Activated T-cell treated with anti-CD3 and anti-CD28 coated beads, Interleukin-2, amount 50 U/mL, for 1 hour (primary cell): ENCODE measurements around the gene CHAC1.

Source experiments
- DNase-seq: peaks from one replicate; pipeline ENCODE4 v3.0.0-alpha.2; 2020

The CHAC1 gene, protein sequence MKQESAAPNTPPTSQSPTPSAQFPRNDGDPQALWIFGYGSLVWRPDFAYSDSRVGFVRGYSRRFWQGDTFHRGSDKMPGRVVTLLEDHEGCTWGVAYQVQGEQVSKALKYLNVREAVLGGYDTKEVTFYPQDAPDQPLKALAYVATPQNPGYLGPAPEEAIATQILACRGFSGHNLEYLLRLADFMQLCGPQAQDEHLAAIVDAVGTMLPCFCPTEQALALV

DNA sequence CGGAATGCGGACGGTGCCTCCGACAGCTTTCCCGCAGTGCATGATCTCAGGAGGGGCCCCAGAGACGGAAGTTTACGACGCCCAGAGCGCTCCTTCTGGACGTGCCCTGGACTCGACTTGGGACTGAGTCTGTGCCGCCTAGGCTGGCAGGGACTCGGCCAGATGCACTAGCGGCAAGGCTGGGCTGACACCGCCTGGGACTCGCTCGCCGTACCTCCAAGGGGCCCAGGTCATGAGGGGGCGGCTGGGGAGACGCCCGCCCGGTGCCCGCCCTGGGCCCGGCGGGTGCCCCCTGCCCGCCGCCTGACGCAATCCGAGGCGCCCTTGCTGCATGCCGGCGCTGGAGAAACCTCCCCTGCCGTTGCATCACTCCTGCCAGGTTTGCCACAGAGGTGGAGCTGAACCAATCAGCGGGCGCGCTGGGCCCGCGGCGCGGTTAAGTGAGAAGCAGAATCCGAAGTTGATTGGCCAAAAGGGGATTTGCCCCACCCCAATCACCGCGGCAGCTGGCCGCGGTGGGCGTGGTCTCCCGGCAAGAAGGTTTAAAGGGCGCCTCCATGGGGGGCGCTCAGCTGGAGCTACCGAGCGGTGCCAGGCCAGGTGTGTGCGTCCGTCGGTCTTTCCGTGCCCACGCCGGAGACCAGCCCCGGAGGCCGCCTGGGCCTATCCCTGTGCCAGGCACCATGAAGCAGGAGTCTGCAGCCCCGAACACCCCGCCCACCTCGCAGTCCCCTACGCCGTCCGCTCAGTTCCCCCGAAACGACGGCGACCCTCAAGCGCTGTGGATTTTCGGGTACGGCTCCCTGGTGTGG, at the start of gene CHAC1:
Gene CHAC1 (plus strand): TSS at position 571 of the 812 bp plus-strand sequence. CDS start 113 bp downstream, at position 684.
- peak; percentile 94 for DNase-seq

DNA sequence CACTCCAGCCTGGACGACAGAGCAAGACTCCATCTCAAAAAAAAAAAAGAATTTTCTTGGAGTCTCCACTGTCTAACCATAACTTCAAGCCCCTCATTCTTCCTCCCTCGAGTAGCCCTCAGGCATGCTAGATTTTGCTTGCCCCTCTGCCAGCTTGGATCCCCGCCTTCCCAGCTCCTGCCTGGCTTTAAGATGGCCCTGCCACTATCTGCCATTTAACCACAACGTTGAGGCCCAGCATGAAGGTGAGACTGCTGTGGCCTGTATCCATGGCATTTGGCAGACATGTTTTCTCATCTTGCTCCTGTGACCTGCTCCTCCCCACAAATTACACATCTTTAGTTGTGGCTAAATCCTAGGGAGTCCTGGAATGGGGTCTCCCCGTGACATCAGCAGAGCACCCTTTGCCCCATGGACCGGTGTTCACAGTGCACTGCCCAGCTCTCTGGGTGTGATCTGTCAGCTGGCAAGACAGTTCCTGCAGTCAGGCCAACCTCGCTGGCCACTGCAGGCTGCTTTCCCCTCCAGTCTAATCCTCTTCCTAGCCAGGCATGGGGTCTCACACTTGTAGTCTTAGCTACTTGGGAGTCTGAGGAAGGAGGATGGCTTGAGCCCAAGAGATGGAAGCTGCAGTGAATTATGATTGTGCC, 48.6 kb upstream of the CHAC1 start:
- no peak for DNase-seq

DNA sequence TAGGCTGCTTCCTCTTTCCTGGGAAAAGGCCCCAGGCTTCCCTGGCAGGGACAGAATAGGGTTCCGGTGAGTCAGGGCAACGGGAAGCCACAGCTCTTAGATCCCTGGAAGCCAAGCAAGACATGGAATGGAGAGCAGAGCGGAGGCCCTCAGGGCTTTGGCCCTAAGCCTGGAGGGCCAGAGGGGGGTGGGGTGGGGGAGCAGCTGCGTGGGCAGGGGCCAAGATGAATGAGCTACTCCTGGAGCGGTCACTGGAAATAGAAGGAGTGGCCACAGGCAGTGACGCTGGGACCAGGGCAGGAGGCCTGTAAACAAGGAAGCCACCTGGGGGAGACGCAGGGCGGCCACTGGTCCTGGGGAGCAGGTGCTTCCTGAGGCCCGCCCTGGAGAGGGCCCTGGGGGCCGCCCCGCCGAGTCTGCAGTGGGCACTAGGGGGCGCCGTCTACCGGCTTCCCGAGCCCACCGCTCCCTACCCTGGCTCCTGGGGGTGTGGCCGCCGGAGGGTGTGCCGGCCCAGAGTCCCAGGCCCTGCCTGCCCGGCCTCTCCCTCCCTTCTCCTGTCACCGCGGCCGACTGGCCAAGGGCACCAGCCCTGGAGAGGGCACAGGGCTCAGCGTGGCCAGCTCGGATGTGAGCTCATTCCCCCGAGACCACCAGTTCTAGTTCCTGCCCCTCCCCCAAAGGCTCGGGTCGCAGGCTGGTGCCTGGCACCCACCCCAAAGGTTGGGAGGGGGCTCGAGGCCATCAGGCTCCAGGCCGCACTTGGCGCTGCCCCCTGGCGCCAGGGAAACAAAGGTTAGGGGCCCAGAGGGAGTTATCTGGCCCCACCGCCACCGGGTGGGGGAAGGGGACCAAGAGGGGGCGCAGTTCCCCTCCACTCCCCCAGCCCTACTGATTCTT, 46.9 kb upstream of the CHAC1 start:
- DNase-seq: peak; percentile 82

DNA sequence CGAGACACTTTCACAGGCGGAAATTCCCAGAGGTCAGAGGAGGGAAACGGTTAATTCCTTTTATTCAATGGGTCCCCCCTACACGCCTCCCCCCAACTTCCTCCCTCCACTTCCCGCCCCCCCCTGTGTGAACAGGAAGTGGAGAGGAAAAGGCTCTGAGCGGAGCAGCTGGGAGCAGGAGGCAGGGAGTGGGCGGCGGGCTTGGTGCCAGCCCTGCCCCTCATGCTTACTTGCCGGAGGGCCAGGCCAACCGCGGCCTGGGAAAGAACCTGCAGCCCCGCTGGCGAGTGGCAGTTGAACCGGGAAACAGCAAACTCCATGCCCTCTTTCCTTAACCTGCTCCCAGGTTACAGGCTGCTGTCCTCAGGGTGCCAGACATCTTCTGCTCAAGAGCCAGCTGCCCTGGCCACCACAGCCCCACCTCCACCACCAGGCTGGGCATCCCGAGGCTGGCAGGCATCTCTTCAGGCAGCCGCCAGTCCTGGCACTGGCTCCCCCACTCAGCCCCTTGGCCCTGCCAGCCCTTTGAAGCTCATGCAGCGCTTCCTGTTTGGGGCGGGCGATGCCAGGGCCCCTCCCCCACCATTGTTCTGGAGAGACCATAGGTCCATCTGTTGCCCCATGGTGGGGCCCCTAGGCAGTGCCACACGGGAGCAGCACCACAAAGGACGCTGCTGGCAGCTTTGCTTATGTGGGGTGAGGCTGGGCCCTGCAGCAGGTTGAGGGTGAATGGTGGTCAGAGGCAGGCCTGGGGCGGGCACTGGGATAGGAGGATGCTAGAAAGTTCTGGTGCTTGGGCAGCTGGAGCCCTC, 46.1 kb upstream of the CHAC1 start:
- peak; percentile 56 for DNase-seq

DNA sequence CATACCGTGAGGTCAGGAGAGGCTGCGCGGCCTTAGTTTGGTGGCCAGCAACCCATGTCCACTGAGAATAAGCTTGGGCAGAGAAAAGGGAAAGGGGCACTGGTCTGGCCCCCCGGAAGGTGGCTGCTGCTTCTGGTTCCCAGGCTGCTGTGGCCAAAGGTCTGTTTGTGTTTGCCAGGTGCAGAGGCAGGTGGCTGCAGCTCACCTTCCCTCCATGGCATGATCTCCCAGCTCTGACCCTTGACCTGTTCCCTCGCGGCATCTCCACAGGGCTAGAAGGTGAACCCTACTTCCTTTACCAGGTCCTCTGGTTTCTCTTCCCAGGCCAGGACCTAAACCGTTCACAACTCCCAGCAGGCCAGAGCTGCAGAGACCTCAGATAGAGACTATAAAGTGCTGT, 45.2 kb upstream of the CHAC1 start:
- DNase-seq: no peak

DNA sequence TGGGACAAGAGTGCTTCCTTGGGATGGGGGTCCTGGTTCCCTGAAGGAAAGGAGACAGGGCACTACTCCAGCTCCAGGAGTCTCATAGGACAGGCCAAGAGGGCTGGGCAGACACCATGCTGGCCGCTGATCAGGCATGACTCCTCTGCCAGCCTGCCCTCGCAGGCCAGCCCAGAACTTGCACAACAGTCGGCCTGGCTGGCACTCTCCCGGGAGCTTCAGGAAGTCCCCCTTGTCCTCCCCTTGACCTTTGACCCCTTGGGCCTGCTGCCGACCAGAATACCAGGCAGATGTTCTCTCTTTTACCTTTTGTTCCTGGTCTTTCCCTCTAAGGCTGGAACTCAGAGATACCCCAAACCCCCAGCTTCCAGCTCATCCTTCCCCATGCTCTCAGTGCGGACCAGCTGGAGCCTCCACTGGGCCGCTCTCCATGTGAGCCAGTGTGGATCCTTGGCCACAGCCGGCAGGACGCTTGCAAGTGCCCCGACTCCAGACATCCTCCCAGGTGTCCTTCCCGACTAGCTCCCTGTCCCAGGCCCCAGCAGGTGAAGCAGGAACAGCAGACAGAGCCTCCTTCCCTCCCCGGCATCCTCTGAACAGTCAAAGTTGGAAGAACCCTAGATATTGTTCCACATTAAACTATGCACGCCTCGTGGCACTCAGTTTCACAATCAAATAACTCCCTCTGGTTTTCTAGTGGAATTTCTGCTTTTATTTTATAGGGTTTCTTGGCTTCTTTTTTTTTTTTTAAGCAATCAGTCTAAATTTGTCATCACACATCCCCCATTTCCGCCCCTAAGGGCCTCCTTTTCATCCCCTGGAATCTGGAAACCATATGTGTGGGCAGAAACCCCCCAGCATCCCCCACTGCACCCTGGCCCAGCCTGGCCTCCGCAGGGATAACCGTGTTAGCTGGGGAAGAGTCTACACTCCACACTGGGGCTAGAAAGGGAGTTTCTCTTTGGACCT, 43.3 kb upstream of the CHAC1 start:
- DNase-seq: no peak

DNA sequence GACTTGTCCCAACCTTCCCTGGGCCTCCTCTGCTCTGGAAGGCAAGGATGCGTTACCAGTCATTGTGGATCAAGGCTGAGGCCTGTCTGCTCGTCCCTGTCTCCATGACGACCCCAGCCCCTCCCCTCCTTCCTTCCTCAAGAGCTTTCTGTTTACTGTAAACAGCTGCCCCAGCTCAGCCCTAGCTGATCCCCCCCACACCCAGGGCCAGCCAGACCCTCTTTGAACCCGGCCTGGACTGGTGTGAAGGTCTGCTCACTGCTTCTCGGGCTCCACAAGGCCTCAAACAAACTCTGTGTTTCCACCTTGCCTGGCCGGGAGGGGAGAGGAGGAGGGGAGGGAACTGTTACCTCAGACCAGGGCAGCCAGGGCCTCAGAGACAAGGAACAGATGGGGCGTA, 42.1 kb upstream of the CHAC1 start:
- DNase-seq: no peak

DNA sequence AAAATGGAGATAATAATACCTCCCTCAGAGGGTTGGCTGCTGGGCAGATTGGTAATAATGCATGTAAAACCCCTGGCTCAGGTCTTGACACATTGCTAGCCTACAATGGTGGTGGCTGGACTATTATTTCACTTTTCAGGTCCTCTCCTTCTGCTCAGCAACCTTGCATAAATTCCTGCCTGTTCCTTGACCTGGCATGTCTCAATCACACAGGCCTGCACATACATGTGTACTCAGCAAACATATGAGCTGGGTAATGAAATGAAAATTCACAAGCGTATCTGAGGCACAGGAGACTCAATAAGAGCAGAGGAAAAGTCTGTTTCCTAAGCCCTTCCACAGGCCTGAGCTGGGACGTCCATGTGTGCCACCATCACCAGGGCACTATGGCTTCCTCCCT, 41.6 kb upstream of the CHAC1 start:
- DNase-seq: no peak

DNA sequence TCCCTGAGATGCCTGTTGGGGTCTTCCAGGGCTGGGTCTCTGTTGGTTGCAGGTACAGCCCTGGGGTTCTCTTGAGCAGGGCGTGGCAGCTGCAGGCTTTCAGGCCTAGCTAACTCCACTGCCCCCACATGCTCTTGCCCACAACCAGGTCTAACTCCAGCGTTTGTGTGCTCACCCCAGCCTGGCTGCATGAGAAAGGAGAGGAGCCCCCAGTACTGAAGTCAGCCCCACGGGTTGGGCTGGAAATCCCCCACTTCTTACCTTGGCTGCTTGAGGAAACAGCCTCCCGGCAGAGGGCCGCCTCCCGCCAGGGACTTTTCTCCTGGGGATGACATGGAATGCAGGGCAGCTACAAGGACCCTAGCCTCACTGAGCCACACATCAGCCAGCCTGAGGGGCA, 40.8 kb upstream of the CHAC1 start:
- DNase-seq: no peak

DNA sequence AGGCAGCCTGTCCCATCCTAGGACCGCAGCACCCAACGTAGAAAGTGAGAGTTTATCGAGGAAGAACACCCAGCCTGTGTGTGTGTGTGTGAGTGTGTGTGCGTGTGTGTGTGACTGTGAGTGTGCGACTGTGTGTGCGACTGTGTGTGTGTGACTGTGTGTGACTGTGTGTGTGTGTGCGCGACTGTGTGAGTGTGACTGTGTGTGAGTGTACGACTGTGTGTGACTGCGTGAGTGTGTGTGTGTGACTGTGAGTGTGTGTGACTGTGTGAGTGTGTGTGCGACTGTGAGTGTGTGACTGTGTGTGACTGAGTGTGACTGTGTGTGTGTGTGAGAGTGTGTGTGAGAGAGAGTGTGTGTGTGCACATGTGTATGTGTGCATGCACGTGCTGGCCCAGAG, 39.3 kb upstream of the CHAC1 start:
- no peak for DNase-seq

DNA sequence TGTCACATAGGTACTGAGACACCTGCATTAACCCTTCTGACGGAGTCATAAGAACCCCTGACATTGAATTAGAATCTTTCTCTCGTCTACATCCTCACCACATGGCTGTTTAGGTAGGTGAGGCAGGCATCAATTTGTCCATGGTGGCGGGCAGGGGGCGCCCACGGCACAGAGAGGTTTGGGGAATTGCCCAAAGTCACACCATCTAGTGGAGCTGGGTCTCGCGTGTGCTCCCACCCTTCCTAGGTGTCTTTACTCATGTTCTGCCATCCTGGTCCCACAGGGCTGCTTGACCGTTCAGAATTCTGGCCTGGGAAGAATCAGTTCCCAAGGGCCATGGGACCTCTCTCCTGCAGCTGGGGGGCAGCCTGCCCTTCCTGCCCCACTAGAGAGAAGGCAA, 38.8 kb upstream of the CHAC1 start:
- no peak for DNase-seq

DNA sequence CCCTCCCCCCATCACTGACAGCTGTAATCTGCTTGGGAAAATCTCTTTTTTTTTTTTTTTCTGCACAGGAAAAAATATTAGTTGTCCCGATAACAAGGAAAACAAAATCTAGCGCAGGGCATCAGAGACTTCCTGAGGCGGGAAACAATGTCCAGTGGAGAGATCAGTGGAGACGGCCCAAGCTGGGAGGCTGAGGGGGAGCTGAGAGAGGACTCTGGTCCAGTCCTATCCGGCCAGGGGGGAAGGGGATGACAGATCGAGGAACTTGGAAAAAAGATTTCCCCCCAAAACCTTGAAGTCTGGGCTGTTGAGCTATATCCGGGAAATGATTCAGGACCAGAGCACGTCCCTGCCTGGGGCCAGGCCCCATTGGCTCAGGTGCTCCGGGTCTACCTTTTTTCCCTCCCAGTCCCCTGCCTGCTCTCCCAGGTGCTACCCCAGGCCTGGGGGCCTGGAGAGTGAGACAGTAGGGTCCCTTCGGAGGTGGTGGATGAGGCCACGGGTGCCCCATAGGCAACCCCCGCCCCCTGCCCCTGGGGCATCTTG, 38.1 kb upstream of the CHAC1 start:
- DNase-seq: no peak

DNA sequence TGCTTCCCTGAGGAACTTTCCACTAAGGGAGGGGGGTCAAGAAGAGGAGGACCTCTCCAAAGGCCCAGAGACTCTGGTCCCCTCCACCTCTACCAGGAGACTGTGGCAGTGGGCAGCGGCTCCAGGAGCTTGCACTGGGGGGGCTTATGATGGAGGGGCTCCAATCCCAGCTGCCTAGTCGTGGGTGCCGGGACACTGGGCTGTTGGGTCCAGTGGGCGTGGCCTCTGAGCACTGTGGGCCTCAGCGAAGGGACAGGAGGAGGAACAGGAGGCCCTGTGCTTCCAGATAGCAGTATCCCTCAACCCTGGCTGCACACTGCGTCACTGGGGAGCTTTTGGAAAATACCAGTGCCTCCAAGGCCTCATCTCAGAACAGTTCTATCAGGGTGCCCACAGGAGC, 37.6 kb upstream of the CHAC1 start:
- DNase-seq: no peak

DNA sequence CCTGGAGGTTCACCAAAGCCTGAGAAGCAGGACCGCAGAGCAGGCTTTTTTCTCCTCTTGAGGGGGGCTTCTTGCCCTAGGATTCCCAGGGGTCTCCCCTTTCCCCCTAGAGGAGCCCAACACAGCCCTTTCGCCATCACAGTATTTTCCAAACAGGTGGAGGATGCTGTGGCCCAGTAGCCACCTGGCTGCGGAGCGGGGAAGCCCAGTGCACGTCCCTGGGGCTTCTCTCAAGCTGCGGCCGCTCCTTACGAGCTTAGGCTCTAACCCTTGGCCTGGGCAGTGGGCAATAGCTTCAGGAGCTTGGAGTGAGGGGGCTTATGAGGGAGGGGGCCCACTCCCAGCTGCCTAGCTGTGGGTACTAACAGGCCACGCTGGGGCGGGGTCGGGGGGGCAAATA, 35.7 kb upstream of the CHAC1 start:
- DNase-seq: no peak

DNA sequence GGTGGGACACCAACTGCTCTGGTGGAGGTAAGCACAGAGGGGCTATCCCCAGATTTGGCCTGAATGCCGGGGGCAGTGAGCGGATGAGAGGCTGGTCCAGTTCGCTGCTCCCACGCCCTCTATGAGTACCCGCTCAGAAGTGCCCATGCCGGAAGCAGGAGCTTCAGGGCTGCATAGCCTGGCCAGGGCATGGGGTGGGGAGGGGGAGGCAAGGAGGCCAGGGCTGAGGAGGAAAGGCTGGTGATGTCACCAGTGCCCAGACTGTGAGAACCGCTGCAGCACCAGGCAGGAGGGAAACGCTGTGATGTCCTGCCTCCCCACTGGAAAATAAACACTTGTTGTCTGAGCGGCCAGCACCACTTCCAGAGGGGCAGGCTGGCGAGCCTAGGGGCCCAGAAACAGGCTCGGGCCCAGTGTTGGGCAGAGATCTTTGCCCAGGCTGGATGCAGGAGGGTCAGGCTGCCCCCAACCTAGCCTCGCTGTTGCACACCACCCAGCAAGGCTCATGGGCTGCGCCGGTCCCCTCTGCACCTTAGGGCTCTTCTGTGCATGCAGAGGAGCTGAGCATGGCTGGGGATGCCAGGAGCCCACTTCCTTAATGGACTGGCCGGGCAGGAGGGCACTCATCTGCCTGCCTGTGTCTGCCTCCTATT, 35.0 kb upstream of the CHAC1 start:
- DNase-seq: no peak

DNA sequence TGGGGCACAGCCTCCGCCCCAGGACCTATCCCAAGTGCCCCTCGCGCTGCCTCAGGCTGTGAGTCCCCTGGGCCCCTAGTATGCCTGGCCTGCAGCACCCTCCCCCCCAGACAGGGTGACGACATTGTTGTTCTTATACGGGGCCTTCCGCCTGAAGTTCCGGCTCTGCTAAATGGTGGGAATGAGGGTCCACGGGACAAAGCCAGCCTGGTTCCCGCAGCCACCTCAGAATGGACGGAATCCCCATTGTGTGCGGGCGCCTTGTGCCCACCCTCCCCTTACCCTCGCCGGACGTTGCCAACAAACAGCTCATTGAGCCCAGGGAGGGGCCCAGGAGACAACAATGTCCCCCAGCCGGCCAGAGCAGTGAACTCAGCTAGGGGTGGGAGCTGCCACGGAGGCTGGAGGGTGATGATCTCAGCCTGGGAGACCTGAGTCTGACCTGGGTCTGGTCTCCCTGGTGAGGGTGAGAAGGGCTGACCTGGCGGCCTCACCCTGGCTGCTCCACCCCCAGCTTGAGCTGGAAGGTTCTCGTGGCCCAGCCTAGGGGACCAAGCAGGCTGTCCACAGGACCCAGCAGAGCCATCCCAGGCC, 34.4 kb upstream of the CHAC1 start:
- DNase-seq: no peak

DNA sequence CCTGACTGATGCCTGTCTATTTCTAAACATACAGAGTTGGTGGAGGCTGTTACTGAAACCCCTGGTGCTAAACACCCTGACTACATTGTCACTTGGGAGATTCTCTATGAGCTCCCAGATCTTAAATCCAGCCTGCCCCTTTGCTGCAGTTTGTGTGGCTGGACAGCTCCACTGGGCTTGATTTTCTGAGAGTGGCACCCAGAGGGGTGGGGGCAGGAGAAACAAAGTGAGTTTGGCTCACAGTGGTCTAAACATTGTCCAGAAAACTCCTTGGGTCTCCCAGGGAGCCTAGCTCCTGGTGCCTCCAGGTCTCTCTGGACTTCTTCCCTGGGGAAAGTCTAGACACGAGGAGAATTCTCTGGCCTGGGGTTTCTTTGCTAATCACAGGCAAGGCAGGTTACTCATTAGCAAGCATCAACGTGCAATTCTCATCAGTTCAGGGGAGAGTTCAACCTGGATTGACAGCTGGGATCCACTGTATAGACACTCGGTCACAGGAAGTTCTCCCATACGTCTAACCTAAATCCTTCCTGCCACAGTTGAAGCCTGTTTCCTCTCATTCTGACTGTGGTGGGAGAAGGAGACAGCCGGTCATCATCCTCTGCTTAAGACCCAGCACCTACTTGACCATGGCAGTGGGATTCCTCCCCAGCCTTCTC, 31.2 kb upstream of the CHAC1 start:
- no peak for DNase-seq

DNA sequence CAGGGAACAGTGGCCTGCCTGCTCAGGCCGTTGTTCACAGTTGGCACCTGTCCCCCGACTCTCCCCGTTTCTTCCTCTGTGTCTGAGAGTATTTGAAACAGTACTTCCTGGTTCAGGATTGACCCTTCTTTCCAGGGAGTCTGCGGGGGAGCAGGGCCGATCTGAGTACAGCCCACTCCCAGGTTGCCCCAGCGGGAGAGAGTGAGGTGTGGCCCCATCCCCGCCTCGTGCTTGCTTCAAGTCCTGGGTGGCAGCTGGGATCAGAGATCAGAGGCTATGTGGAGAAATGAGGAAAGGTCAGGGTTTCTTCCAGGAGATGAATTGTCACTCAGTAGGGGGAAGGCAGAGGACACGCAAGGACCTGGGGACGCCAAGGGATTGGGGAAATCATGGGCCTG, 30.7 kb upstream of the CHAC1 start:
- DNase-seq: no peak

DNA sequence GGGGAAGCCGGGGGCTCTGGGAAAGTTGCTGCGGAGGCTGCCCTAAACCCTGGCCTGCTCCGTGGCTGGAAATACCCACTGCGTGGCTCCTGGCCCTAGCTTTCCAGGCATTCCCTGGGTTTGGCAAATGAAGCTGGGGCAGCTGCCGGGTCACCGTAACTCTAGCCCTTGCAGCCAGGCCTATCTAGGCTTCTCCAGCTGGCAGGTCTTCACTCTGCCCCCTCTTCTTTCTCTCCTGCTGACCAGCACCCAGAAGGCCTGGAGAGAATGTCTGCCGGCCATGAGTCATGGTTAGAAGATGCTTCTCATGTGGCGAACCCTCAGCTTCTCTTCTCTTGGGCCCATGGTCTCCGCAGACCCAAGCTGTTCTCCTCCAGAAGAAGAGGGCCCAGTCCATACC, 29.7 kb upstream of the CHAC1 start:
- DNase-seq: no peak
